ENCODE measurements around the gene DOCK2.
A peak's percentile ranks its signal among the peaks of the same experiment; 100 is the strongest.

DOCK2 gene

DNA sequence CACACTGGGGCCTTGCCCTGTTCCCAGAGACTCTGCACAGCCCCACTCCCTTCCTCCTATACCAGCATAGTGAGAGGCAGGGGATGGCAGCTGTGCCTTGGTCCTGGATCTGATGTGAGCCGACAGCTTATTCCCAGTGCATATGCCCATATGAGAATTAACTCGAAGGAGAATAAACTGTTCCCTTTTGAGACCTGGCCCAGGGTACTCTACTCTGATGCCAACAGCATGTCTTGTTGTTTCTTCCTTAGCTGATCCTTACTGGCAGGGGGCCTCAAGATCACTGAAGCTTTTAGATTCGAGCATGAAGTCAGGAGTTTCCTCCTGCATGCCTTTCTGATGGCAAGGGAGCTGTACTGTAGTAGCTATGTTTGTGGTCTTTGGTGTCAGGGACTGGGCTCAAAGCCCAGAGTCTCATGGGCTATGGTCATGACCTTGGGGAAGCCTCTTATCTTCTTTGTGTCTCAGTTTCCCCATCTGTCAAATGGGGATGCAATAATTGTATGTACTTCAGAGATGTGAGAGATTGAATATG, 57.1 kb downstream of the DOCK2 start:
- DNase-seq = no peak

DNA sequence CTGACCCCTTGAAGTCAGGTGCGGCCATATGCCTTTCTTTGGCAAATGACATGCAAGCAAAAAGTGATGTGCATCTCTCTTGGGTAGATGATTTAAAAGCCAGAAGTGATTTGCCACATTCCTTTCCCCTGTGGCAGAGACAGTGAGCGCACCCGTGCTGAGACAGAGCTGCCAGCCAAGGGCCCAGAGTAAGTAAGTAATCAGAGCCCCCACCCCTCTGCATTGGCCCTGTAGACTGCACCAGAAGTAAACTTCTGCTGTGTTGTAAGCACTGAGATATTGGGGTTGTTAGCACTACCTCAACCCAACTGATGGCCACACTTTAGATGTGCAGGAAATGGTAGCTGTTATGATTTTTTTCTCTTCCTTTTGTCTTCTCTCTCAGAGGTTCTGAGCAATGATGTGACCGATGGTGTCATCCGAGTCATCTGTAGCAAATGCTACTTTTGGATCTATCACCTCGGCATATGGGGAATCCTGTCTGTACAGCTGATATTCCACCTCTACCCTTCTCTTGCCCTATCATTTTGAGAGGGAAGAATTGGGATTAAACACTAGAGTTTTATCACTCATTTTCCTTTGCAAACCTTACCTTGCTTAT, 58.0 kb downstream of the DOCK2 start:
- no peak for DNase-seq

DNA sequence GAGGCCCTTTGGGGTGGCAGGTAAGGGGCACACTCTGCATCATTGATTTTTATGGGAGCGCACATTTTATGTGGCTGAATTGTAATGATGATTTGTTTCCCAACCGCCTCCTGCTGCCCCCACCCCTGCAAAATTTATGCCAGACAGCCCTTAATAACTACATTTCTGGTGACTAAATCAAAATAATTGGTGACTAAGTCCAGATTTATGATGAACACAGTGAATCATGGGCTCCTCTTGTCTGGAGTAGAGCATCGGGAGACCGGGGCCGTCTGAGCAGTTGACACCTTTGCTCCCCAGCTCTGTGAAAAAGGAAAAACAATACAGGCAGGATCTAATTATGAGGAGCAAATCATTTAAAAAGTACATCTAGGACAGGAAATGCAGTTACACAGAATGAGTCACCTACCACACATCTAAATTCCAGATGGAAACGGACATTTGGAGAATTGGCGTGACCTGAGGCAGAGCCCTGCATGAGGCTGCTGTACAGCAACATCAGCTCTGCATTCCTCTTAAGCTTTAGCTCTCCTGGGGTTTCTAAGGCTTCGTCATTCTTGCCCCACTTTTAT, 58.9 kb downstream of the DOCK2 start:
- DNase-seq = peak; percentile 70

DNA sequence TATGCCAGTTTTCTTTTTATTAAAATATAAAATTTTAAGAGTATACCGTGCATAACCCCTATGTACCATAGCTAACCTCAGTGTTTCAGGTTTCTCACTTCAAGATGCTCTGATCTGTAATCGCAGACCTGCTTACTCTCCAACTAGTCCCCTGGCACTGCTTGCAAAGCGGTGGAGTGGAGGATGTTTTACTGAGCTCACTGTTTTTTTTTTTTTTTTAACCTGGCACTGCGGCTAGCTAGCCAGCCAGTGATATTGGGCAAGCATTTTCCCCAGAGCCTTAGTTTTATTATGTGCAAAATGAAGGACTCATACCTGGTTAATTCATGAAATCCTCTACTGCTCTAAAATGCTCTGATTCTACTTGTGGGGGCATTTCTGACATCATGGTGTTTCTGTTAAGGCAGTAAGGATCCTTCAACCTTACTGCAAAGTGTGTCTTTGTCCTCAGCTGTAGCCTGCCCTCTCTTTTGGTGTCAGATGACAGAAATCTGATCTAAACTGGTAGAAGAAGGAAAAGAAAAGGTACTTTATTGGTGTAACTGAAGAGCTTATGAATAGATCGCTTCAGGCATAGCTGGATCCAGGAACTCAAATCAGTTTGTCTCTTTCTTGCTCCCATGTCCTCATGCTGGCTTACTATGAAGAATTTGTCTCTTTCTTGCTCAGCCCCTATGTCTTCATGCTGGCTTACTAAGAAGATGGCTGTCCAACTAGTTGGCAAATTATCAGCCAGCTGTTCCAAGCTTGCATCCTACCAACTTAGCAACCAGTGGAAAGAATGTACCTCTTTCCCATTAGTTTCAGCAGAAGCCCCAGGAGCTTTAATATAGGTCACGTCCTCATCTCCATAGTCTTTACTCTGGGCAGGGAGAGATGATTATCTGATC, 59.8 kb downstream of the DOCK2 start:
- no peak for DNase-seq

DNA sequence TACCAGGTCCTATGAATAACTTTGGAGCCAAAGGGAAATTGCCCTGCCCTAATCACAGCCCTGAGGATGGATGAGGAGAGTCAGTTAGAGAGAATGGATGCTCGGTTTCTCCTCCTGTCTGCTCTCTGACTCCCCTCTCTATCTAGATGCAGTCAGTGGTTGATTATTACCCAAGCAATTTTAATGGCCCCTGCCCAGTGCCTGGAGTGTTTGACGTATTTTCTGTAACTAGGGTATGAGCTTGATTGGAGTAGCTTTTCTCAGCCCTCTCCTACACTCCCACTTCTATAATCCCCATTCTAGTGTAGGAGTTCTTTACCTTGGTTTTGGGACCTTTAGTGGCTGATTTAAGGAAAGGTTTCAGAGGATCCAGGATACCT, 60.4 kb downstream of the DOCK2 start:
- DNase-seq = no peak

DNA sequence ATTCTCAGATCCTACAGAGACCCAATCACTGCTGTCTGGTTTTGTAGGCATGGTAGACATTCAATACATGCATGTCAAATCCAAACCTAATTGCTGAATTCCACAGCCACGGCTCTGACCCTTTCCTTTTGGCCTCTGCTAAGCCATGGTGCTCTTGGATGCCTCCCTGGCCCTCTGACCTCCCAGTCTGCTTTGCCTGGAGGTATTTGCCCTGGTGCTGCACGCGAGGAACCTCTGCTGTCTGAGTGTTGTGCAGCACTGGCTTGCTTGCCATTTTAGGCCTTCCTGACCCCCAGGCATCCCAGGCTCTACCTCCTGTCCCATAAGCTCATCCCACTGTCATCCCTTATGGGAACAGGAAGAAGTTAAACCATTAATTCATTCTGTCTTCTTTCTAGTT, 60.9 kb downstream of the DOCK2 start:
- DNase-seq = peak; percentile 64

DNA sequence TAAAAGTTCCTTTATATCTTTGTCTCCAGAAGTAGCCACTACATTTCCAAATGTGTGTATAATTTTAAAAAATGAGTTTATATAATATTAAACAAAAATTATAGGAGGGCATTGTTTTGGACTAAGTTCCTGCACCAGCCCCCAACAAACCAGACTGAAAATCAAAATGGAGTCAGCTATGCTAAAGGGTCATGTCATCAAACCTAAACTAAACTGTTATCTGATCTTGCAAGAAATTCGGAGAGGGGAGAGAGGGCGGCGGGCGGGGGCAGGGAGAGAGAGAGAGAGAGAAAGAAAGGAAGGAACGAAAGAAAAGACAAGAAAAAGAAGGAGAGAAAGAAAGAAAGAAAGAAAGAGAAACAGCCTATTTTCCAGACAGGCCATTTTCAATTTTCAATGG, 63.5 kb downstream of the DOCK2 start:
- no peak for DNase-seq

DNA sequence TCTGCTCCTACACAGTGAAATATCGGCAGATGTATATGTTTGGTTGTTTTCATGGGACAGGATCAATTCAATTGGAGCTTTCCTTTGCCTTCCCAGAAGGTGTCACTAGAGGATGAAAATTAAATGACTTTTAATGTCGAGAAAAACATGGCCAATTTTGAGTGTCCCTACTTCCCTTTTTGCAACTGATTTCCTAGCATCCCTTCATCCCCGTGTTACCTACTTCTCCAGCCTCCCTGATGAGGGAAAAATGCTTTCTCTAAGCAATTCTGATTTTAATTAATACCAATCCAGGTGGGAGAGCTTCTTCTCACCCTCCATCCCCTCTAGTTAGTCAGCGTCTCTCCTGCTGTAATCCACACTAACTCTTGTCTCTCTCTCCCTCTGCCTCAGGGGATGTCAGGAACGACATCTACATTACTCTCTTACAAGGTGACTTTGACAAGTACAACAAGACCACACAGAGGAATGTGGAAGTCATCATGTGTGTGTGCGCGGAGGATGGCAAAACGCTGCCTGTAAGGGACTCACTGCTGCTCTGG, 64.9 kb downstream of the DOCK2 start:
- DNase-seq = peak; percentile 66

DNA sequence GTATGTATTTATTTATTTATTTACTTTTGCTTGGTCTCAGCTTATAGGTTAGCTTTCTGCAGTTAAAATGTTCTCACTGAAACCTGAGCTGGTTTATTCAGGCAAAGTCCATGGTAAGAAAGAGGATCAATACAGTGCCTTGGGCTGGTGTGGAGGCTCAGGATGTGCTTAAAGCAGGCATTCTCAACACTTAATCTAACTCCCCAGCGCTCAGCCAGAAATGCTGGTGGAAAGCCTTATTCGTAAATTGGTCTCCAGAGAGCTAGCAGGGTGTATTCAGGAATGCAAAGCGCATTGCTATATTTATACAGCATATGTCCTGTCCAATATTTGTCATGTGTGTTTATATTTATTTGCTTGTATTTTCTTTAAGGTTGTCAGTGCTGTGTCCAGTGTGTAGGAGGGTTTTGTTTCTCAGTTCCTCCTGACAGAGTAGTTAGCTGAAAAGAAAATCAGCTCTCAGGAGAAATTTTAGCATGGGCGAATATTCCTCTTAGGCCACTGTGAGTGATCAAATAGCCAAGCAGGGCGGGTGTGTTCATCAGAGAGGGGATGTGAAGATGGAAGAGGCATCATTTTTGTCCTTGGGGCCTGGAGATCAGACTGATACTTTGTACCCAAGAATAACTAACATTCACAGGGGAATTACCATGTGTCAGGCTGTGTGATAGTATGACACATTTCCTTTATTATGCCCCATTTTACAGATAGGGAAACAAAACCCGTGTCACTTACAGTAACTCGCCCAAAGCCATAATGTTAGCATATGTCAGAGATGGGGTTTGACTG, 65.8 kb downstream of the DOCK2 start:
- DNase-seq = no peak

DNA sequence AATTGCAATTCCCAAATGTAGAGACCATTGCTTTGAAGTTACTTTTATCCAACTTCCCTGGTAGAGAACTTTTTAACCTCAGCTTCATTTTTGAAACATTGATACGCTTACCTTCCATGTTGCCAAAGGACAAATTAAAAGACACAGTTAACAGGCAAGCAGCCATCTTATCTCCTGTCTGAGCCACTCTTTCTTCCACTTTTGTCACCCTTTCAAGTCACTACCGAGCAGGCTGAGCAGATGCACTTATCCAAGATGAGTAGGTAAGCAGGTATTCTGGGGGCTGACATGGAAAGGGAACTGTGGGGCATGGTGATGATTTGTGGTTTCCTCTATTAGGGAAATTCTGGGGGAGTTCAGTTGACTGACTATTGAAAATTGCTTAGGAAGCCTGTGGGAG, 66.7 kb downstream of the DOCK2 start:
- DNase-seq = no peak

DNA sequence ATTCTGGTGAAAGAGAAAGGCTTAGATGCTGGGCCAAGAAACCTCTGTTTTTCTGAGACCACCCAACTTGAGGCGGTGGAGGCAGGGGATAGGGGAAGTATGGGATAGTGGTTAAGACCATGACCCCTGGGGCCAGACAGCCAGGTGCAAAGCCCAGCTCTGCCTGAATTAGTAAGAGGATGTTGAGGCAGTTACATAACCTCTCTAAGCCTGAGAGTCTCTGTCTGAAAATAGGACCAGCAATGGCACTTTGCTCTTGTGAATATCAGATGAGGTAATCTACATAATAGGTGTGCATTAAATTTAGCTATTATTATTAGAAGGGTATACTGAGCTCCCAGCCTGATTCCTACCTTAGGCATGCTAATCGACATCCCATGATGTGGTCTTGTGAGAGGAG, 68.2 kb downstream of the DOCK2 start:
- DNase-seq = no peak

DNA sequence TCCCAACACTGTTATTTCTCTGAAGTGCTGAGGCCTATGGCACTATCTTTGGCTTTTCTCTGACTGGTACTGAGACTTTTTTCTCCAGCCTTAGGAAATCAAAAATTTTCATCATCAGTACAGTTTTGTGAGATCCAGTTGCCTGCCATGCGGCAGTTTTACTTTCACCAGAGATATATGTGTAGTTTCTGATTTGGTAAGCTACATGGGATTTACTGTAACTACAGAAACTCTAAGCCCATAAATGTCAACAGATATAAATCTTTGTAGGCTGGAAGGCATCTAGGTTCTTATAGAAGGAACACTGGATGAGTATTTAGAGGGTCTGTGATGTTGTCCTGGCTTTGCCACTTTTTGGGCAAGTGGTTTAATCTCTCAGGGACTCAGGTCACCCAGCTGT, 69.0 kb downstream of the DOCK2 start:
- DNase-seq = no peak

DNA sequence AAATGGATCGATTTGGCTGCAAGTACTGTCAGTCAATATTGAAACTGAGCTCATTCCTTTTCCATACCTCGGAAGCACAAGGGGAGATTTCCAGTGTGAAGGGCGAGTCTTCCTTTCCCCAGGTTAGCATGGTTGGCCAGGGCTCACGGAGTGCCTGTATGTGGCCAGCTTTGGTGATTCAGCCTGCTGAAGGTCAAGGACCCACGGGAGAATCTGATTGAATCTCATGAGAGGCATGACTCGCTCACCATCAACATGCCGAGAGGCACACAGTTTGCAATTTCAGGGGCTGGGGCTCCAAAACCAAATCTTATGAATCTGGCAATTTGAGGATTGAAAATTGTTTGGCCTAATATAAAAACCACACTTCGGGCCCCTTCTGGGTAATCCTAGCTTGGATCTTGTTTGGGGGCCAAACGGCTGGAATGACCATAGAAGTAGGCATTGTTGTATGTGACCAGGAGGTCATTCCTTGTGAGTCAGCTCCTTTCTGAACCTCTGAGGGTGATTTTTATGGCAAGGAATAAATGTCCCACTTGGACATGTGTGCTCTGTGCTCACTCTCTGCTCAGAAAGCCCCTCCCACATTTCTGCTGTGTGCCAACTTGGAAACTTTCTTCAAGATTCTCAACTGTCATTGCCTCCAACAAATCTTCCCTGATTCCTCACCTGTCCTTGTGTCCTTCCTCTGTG, 69.8 kb downstream of the DOCK2 start:
- DNase-seq = no peak

DNA sequence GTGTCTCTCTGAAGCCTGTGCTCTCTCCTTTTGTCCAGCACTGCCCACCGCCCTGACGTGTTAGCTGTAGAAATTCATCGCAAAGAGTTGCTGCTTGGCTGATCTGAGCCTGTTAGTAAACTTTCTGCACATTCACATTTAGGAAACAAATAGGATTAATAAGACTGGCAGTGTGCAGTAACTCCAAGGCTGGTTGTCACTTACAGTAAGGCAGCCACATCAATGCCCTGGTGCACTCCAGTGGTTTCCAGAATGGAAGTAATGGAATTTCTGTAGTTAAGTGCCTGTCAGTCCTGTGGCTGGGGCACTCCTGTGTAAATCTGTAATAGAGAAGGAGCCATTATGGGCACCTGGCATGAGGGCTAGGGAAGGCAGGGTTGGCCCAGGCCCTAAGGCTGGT, 70.6 kb downstream of the DOCK2 start:
- no peak for DNase-seq

DNA sequence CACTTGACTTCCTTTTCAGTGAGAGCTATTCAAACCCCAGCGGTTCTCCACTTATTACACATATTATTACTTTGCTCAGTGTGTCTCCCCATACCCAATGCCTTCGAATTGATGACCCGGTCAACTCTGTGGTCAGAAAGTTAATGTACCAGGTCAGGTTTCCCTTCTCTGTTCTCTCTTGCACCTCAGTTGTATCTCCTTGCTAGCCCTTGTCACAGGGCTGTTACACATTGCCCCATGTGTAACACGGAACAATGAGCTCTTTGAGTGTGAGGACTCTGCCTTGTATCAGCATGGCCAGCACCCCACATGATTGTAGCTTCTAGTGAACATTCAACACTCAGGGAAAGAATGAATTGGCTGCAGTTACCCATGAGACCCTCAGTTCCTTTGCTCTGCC, 73.6 kb downstream of the DOCK2 start:
- DNase-seq = no peak

DNA sequence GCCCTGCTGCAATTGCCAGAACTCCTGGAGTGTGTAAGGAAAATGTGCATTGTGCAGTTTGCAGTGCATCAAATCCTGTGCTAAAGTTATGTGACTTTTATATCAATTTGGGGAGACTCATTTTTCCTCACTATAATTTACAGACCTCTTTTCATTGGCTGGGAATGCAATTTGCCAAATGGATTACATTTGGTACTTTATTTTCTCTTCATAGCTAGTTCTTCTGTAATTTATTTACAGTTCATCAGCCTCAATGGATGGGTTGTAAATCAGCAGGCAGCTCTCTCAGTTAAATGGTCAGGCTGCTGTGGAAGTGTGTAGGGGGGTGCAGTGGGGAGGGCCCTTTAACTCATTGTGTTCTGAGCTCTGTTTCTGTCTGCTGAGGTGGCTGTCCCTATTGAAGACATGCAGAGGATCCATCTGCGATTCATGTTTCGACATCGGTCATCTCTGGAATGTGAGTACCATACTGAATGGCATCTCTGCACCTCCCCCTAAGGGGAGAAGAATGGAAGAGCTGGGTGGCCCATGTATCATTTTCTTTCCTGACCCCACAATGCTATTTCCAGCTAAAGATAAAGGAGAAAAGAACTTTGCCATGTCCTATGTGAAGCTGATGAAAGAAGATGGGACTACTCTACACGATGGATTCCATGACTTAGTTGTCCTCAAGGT, 74.6 kb downstream of the DOCK2 start:
- DNase-seq = no peak

DNA sequence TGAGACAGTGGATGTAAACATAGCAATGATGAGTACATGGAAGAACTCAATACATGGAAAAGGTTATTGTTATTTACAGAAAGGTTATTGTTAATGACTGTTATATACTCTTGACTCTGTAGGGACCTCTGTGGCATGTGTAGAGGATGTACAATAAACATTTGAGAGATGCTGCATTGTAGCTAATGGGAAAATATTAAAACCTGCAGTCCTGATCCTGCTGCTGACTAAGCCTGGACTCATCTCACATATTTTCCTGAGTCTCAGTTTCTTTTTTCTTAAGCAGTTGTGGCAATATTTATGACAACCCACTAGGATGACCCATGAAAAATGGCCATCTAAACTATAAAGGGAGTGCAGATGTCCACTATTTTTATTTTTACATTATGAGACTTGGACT, 75.4 kb downstream of the DOCK2 start:
- no peak for DNase-seq

DNA sequence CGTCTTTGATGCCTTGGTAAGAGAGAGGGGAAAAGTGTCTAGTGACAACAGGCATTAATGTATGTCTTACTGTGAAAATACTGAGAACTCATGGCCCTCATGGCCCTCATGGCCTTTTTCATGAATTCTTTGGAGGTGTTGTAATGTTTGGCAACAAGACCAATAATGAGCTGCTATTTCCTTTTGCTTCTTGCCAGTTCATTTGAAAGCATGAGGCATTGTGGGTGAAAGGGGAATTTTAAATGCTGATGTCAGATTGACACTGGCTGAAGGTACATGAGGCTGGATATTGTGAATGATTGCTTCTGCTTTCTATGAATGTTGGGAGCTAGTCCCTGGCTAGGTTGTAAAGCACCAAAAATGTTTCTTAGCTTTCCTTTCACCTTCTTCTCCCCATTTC, 79.2 kb downstream of the DOCK2 start:
- DNase-seq = no peak

DNA sequence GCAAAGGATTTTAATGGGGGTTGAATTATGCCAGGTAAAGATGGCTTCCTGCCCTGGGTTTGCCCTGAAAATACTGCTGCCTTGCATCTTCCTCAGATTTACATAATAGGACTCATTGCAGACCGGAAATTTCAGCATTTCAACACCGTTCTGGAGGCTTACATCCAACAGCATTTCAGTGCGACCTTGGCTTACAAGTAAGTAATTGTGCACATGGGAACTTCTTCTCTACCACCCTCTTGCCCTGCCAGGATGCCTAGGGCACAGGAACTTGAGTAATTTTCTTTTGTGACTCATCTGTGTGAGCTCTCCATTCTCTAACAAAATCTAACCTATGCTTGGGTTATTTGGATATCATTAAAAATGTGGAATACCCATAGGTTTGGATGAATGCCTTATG, 80.2 kb downstream of the DOCK2 start:
- no peak for DNase-seq

DNA sequence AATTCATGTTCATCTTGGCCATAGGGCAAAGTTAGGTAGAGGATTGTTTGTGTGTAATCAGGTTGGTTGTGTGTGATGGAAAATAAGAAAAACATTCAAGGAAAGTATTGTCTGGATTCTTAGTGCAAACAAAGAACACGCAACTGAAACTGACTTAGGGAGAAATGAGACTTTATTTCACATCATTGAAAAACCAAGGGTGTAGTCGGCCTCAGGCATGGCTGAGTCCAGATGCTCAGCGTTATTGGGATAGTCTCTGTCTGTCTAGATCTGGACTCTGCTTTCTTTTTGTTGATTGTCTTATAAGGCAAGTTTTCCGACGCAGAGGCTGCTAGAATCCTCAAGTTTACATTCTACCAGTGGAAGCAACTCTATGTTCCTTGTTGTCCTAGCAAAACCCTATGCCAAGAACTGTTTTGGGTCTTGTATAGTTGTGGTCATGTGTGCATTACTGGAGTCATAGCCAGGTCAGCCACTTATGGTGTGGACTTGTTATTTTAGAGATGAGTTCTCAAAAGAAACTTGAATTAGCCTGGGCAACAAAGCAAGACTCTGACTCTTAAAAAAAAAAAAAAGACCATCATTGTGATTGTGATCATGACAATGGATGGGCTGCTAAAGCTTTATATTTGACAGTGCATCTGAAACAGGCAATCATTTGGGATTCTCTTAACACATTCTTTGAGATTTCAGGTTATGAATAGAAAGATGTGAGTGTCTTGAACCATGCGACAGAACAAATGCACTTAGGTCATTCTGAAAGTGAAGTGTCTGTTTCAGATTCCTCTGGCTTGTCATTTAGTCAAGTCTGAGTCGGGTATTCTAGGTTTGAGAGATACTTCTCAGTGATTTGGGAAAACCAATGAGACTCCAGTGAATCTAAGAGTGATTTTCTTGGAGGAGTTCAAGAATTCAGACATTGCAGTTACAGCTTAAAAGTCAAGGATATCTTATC, 82.6 kb downstream of the DOCK2 start:
- DNase-seq = no peak

DNA sequence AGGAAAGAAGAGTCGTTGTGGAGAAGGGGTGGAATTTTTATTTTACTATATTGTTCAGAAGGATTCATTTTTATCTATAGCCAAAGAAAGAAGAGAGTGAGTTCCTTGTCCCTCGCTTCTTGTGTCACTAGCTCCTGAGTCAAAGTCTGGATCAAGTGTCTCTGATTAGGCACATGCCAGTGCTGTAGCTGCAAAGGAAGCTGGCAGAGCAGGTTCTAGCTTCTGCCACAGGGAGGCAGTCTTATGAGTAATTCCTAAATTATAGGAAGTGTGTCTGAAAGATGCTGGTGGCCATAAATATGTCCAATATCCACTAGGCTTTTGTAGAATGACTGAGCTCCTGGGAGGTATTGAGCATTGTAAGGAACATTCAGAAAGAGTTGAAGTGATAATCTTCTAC, 84.7 kb downstream of the DOCK2 start:
- no peak for DNase-seq

Data from islet precursor cell (in vitro differentiated cells).